IPS-NIHi7 (cell line): ENCODE measurements around the gene FAM149A.
A peak's percentile ranks its signal among the peaks of the same experiment; 100 is the strongest.

ENCODE experiments used
- DNase-seq: peaks from one replicate; pipeline ENCODE4 v3.0.0; 2012; ENCODE audit warnings: mixed read lengths; ENCODE audit errors: extremely low spot score

Gene FAM149A

DNA sequence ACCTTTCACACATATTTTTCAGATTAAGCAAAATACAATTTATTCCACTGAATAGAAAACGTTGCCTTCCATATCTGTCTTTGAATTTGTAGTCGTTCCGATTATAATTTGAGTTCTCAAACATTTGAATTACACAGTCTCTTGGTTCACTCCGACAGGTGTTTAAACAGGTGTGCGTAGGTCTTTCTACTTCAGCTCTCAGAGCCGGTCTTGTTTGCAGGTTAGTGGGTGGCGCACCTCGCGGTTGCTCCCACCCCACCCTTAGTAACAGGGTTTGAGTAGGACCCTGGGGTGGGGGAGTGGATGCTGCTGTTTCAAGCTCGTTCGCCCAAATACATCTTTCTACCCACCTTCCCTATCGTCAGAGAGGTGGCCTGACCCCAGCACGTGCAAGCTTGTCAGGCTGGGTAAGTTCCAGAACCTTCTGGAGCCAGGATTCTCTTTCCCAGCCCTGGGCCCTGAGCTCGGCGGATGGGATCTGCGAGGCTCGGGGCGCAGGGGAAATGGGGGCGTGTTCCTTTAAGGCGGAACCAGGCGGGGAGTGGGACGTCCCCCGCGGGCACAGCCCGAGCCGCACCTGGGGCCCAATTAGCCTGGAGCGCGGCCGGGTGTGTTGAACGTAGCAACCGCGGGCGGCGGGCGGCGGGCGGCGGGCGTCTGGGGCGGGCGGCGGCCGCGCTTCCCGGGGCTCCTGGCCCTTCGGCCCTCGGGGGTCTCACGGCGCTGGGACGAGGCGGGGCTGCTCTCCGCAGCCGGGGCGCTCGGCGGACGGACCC lies at the start of gene FAM149A:
Gene FAM149A (plus strand): TSS at position 591 of the 776 bp plus-strand sequence.
- DNase-seq, result peak; percentile 58

GRCh38 chr4:186058253-186058979 lies 46.1 kb upstream of the FAM149A start:
- DNase-seq, result no peak

- DNase-seq, result no peak
These were observed 45.6 kb upstream of the FAM149A start for GRCh38 chr4:186058980-186059316.

DNA sequence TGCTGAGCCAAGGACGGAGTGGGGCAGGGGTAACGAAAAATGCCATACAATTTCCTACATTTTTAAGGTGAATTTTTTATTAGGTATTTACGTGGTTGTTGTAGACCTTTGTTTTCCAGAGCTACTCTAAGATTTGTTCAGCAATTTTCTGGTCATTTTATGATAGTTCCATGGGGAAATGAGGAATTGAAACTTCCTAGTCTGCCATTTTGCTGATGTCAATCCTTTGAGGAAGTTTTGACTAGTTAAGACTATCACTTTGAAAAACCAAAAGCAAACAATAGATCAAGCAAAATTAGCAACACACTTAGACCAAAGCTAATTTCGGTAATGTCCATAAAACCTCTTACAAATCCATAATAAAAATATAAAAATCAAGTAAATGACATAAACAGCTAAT lies 42.6 kb upstream of the FAM149A start:
- DNase-seq, result no peak

DNA sequence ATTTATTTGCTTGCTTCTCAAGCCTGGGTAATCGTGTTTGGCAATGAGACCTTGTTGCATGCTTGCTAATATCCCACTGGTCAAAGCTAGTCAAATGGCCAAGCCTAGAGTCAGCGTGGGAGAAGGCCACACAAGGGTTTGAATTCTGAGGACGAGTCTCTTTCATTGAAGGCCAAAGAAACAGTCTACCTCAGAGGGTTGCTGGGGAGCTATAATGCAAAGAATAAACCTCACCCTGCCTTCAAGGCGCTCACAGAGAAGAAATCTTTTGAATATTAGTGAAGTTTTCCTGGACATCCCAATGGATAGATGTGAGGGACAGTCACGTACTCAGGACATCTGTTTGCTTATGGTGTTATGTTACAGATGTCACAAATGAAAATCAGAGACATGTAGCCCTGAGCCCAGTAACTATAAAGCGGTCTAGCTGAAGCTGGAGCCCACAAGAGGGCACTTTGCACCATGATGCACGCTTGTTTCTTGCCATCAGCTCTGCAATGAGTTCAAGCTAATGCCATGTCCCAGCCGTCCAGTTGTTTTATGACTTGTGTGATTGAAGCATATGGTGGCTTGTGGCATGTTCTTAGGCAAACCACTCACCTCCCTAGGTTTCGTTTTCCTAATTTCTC lies 36.6 kb upstream of the FAM149A start:
- peak; percentile 44 for DNase-seq

- DNase-seq, result no peak
These were observed 35.7 kb upstream of the FAM149A start, which contains the start of gene TLR3 for GRCh38 chr4:186068581-186069348. TLR3 (plus strand) TSS chr4:186069156; CDS start chr4:186076620, 7,464 bp downstream.

GRCh38 chr4:186069729-186070128 lies 34.8 kb upstream of the FAM149A start:
- DNase-seq, result no peak

DNA sequence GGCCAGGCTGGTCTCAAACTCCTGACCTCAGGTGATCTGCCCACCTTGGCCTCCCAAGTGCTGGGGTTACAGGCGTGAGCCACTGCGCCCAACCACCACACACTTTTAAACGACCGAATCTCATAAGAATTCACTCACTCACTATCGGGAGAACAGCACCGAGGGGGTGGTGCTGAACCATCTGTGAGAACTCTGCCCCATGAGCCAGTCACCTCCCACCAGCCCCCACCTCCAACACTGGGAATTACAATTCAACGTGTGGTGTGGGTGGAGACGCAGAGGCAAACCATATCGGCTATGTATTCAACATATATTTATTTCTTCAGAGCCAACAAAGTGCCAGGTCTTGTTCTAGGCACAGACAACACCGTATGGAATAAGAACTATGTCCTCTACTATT lies 32.0 kb upstream of the FAM149A start:
- DNase-seq, result no peak

GRCh38 chr4:186074189-186074588 lies 30.3 kb upstream of the FAM149A start:
- DNase-seq, result no peak

GRCh38 chr4:186078981-186079638 lies 25.4 kb upstream of the FAM149A start:
- peak; percentile 67 for DNase-seq

- DNase-seq, result no peak
These were observed 24.8 kb upstream of the FAM149A start for GRCh38 chr4:186079694-186080093.

DNA sequence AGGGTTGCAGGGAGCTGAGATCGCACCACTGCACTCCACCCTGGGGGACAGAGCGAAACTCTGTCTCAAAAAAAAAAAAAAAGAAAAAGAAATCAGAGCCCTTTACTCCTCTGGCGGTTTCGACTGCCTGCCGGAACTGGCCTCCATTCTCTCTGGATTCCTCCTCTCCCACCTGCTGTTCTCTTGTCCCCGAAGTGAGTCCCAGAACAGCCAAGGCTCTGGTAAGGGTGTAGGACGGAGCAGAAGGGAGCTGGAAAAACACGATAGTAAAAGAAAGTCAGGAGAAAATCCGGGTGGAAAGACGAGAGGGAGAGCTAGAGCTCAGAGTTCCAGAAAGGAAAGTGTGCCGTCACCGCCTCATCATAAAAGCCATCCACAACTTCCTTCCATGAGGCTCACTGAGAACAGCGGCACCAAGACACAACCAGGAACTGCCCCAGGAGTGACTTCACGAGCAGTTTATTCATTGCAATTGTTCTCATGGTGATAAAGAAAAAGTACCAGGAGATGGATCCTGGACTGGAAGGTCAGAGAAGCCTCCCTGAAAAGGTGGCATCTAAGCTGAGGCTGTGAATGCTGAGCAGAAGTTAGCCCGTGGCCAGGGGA lies 23.2 kb upstream of the FAM149A start:
- DNase-seq, result peak; percentile 65

DNA sequence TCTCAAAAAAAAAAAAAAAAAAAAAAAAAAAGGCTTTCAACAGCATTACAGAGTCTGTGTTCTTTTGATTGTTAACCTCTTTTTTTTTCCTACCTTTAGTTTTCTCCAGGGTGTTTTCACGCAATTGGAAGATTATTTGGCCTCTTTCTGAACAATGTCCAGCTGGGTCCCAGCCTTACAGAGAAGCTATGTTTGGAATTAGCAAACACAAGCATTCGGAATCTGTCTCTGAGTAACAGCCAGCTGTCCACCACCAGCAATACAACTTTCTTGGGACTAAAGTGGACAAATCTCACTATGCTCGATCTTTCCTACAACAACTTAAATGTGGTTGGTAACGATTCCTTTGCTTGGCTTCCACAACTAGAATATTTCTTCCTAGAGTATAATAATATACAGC lies 22.3 kb upstream of the FAM149A start:
- DNase-seq, result no peak

DNA sequence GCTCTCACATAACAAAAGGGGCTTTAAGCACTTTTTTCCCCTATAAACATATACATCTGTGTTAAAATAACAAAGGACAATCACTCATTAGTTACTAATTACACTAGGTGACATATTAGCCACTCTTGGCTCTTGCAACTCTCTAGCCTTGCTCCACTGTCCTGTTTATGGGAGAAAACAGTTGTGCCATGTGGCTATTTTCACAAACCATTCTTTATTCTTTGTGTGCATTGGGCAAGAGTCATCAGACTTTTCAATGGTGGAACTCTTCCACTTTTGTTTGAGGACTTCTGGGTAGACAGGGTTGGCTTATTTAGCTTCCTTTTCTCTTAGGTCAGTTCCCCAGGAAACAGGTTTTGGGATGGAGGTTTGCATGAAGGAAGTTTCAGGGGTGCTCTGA lies 16.0 kb upstream of the FAM149A start:
- DNase-seq, result no peak

DNA sequence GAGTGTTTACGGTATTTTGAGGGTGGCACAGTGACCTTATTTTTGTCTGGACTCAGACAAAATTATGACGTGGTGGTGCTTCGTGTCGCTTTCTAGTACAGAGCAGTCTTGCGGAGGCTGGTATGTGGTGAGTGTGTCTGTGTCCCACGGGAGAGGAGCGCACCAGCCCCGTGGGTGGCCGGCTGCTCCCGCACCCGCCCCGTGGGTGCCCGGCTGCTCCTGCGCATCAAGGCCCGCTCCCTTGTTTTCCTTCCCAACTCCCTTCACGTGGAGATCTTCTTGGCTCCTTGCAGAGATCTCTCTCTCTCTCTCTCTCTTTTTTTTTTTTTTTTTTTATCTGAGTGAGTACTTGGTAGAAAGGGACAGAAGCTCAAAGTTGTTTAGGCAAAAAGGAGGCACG lies 12.2 kb upstream of the FAM149A start:
- DNase-seq, result no peak

DNA sequence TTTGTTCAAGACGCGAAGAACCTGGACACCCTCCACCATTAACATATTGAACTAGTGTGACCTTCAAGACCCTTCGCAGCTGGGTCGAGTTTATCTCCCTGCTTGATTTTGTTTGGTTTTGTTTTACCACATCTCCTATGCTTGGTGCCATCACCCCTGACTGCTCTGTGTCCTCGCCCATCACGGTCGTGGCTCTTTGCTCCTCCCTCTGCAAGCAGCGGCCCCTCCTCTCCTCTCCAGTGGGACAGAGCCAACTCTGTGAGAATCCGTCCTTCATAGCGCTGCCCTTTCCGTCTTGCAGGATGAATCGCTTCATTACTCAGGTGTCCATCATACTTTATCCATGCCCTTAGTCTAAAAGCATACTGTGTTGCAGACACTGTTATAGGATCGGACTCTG lies 9.1 kb upstream of the FAM149A start:
- DNase-seq, result no peak

- DNase-seq, result no peak
These were observed 7.8 kb upstream of the FAM149A start for GRCh38 chr4:186096681-186097165.

- DNase-seq, result no peak
These were observed 7.1 kb upstream of the FAM149A start for GRCh38 chr4:186097386-186097785.

DNA sequence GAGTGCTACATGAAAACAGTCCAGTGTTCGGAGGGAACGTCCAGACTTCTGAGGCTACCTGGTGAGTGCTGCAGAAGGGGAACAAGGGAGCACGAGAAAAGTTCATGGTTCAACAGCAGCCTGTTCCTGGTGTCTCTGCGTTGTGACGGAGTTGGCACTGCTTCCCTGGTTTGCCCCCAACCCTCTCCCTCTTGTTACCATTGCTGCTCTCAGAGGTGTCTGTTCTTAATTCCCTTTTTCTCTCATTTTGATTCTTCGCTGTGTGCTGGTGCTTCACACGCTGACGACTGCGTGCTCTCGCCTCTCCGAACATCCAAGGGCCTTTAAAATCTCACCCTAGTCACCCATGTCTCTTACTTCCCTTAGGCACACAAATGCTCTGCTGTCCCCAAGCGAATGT lies 1.6 kb upstream of the FAM149A start:
- no peak for DNase-seq

- DNase-seq, result peak; percentile 37
These were observed 564 bp downstream of the FAM149A start for GRCh38 chr4:186104890-186105646.
